ENCODE results near the gene ATP6V0C.

ATP6V0C gene

DNA sequence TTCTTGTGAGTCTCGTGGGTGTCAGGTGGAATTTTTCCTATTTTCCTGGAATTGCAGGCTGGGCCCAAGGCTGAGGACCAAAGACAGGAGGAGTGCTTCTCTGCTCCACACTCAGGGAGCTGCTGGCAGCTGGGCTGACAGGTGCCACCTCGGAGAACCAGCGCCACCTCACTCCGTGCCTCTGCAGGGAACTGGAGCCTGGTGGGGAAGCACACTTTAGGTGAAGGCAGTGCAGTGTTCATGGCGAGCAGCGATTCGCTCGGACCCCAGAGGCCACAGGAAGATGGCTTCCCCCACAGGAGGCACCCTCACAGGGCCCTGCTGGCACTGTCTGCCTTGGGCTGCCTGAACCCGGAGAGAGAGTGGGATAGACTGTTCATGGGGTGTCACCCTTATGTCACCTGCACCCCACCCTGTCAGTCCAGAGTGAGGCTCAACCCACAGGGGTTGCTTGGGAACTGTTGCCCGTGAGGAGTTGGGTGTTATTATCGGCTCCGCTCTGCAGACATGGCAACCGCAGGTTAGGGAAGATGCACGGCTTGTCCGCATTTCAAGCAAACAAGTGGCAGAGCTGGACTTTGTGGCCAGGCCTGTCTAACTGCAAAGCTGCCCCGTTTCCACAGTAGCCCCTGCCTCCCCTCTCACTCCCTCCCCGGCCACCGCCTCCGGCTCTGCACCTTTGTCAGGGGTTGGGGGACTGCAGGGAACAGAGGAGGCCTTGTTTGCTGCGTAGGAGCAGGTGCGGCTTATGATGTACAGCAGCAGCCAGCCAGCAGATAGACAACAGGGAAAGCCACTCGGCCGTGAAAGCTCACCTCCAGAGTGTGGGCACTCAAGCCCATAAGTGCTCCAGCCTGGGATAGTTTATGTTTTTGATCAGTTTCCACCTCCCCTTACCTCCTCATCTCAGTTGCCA lies 23.3 kb upstream of the ATP6V0C start:
- Histone ChIP-seq H3K4me3 (ENCODE audit: low read length) (no peak overlapping the region), H3K36me3 (ENCODE audit: insufficient read depth, low read length) (no peaks in the 10 kb centered on the region), H3K9me3 (ENCODE audit: low read length) (no peaks in the 10 kb centered on the region), H2AFZ (ENCODE audit: low read depth, low read length) (no peak overlapping the region), H3K27me3 (ENCODE audit: insufficient read depth, low read length) (no peaks in the 10 kb centered on the region), H3K4me1 (ENCODE audit: insufficient read depth, low read length) (no peaks in the 10 kb centered on the region)

DNA sequence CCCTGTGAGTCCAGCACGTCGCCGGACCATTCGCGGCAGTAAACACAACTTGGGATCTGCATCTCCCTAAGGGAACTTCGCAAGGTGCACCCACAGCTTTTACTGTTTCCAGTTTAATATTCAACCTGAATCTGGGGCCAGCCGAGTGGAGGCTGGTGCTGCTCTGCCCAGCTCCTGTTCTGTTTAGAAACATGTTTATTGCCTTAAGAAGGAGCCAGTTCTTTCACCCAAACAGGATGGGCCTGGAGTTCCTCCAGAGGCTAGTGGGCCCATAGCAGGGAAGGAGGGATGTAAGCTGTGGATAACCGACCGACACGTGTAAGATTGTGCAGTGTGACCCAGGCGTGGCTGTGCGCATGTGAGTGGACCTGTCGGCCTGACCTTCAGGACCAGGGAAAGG lies 21.5 kb upstream of the ATP6V0C start:
- Histone ChIP-seq H3K27me3 (ENCODE audit: insufficient read depth, low read length) (no peaks in the 10 kb centered on the region), H3K36me3 (ENCODE audit: insufficient read depth, low read length) (peaks cover 15% of the 10 kb centered on the region), H3K4me1 (ENCODE audit: insufficient read depth, low read length) (no peaks in the 10 kb centered on the region), H3K9me3 (ENCODE audit: low read length) (no peaks in the 10 kb centered on the region), H3K4me3 (ENCODE audit: low read length) (no peak overlapping the region), H2AFZ (ENCODE audit: low read depth, low read length) (no peak overlapping the region)

DNA sequence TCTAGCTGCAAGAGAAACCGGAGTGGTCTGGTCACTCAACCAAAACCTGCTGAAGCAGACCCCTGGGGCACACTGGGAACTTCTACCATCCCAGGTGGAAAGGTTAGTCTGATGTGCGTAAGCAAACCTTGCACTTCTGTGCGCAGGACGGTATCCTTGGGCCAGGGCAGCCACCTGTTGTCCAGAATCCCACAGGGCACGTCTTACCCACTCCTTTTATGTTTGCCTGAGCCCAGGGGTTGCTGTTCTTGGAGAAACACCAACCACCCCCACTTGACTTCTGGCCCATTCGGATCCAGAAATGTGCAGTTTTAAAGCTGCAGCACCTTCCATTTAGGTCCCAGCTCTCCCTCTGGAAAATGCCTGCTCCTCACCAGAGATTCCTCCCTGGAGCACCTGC lies 20.1 kb upstream of the ATP6V0C start:
- H3K4me1 ChIP-seq (ENCODE audit: insufficient read depth, low read length) = no peaks in the 10 kb centered on the region
- H3K36me3 ChIP-seq (ENCODE audit: insufficient read depth, low read length) = peaks cover 22% of the 10 kb centered on the region
- no peaks in the 10 kb centered on the region for H3K9me3 ChIP-seq (ENCODE audit: low read length)
- no peak overlapping the region for H3K4me3 ChIP-seq (ENCODE audit: low read length)
- H3K27me3 ChIP-seq (ENCODE audit: insufficient read depth, low read length) = no peaks in the 10 kb centered on the region
- no peak overlapping the region for H2AFZ ChIP-seq (ENCODE audit: low read depth, low read length)

DNA sequence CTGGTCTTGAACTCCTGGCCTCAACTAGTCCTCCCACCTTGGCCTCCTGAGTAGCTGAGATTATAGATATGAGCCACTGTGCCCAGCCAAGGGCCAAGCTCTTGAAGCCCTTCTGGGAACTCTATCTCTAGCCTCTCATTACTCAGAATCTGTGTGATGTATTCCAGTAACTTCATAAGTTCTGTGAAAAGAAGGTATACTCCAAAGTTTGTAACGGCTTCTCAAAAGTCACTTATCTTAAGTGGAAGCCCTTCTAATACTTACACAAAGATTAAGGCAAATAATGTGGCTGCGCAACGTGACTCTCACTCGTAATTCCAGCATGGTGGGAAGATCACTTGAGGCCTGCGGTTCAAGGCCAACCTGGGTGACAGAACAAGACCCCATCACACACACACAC lies 19.1 kb upstream of the ATP6V0C start:
- Histone ChIP-seq H3K4me3 (ENCODE audit: low read length) (no peak overlapping the region), H3K27me3 (ENCODE audit: insufficient read depth, low read length) (no peaks in the 10 kb centered on the region), H3K9me3 (ENCODE audit: low read length) (no peaks in the 10 kb centered on the region), H3K36me3 (ENCODE audit: insufficient read depth, low read length) (peaks cover 22% of the 10 kb centered on the region), H2AFZ (ENCODE audit: low read depth, low read length) (no peak overlapping the region), H3K4me1 (ENCODE audit: insufficient read depth, low read length) (no peaks in the 10 kb centered on the region)

DNA sequence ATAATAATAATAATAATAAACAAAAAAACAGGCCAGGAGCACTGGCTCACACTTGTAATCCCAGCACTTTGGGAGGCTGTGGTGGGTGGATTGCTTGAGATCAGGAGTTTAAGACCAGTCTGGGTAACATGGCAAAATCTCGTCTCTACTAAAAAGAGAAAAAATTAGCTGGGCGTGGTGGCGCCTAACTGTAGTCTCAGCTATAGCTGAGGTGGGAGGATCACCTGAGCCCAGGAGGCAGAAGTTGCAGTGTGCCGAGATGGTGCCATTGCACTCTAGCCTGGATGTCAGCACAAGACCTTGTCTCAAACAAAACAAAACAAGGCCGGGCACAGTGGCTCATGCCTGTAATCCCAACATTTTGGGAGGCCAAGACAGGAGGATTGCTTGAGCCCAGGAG lies 18.7 kb upstream of the ATP6V0C start:
- peaks cover 22% of the 10 kb centered on the region for H3K36me3 ChIP-seq (ENCODE audit: insufficient read depth, low read length)
- H3K4me1 ChIP-seq (ENCODE audit: insufficient read depth, low read length) = no peaks in the 10 kb centered on the region

DNA sequence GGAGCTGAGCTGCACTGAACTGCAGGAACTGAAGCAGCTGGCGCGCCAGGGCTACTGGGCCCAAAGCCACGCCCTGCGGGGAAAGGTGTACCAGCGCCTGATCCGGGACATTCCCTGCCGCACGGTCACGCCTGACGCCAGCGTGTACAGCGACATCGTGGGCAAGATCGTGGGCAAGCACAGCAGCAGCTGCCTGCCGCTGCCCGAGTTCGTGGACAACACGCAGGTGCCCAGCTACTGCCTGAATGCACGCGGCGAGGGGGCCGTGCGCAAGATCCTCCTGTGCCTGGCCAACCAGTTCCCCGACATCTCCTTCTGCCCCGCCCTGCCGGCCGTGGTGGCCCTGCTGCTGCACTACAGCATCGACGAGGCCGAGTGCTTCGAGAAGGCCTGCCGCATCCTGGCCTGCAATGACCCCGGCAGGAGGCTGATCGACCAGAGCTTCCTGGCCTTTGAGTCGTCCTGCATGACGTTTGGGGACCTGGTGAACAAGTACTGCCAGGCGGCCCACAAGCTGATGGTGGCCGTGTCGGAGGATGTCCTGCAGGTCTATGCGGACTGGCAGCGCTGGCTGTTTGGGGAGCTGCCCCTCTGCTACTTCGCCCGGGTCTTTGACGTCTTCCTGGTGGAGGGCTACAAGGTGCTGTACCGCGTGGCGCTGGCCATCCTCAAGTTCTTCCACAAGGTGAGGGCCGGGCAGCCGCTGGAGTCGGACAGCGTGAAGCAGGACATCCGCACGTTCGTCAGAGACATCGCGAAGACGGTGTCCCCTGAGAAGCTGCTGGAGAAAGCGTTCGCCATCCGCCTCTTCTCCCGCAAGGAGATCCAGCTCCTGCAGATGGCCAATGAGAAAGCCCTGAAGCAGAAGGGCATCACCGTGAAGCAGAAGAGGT lies 17.3 kb upstream of the ATP6V0C start:
- H3K9me3 ChIP-seq (ENCODE audit: low read length) = no peaks in the 10 kb centered on the region
- H3K27me3 ChIP-seq (ENCODE audit: insufficient read depth, low read length) = no peaks in the 10 kb centered on the region
- H3K4me3 ChIP-seq (ENCODE audit: low read length) = no peak overlapping the region
- peaks cover 22% of the 10 kb centered on the region for H3K36me3 ChIP-seq (ENCODE audit: insufficient read depth, low read length)
- H3K4me1 ChIP-seq (ENCODE audit: insufficient read depth, low read length) = peaks cover 5% of the 10 kb centered on the region
- H2AFZ ChIP-seq (ENCODE audit: low read depth, low read length) = no peak overlapping the region

More for the DNA sequence above, 18.7 kb upstream of the ATP6V0C start:
- no peaks in the 10 kb centered on the region for H3K27me3 ChIP-seq (ENCODE audit: insufficient read depth, low read length)
- no peak overlapping the region for H3K4me3 ChIP-seq (ENCODE audit: low read length)
- no peak overlapping the region for H2AFZ ChIP-seq (ENCODE audit: low read depth, low read length)
- H3K9me3 ChIP-seq (ENCODE audit: low read length) = no peaks in the 10 kb centered on the region

DNA sequence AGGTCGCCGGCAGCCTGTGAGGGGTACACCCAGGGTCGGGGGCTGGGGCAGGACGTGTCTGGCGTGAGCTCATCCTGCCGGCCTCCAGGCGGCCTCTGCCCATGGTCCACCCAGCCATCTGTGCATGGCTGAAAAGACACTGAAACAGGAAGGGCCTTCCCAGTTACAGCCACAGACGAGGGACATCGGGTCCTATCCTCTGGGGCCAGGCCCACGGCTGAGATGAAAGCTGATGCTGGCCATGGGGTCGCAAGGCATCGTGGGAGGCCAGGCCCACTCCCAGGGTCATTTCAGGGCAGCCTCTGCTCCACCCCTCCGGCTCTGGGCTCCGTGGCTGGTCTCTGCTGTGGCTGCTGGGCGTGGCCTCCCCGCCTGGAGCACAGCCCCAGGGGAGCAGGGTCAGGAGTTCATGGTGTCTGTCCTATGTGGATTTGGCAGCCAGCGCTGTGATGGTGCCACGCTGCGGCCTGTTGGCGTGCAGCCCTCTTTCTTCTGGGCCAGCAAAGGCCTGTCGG lies 16.6 kb upstream of the ATP6V0C start:
- Histone ChIP-seq H3K4me3 (ENCODE audit: low read length) (no peak overlapping the region), H3K9me3 (ENCODE audit: low read length) (no peaks in the 10 kb centered on the region), H3K4me1 (ENCODE audit: insufficient read depth, low read length) (peaks cover 12% of the 10 kb centered on the region), H3K36me3 (ENCODE audit: insufficient read depth, low read length) (peaks cover 22% of the 10 kb centered on the region), H2AFZ (ENCODE audit: low read depth, low read length) (no peak overlapping the region), H3K27me3 (ENCODE audit: insufficient read depth, low read length) (no peaks in the 10 kb centered on the region)

DNA sequence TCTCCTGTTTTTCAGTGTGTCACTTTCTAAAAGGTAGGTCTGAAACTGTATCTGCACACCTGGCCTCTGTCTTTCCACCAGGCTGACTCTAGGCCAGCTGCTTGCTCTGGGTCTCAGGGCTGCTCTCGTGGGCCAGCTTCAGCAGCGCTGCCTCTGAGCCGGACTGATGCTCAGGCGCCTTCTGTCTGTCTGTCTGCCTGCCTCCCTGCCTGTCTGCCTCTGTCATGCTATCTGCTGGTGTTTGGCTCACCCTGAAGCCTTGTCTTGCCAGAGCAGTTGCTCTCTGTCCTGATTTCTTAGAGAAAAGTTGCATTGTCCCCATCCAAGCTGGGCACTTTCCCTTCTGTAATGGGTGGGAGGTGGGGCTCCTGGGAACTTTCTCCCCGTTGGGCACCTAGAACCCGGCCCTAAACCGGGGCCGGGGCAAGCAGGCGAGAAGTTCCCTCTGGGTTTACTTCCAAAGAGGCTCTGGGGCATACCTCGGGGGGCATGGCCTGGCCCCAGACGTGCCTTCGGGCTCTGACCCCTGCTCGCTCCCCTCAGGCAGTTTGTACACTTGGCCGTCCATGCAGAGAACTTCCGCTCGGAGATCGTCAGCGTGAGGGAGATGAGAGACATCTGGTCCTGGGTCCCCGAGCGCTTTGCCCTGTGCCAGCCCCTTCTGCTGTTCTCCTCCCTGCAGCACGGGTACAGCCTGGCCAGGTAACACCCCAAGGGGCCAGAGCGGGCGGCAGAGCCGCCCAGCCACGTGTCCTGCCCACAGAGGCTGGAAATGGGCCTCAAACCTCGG lies 15.9 kb upstream of the ATP6V0C start:
- Histone ChIP-seq H3K9me3 (ENCODE audit: low read length) (no peaks in the 10 kb centered on the region), H3K27me3 (ENCODE audit: insufficient read depth, low read length) (no peaks in the 10 kb centered on the region), H2AFZ (ENCODE audit: low read depth, low read length) (no peak overlapping the region), H3K4me1 (ENCODE audit: insufficient read depth, low read length) (peaks cover 13% of the 10 kb centered on the region), H3K36me3 (ENCODE audit: insufficient read depth, low read length) (peaks cover 22% of the 10 kb centered on the region), H3K4me3 (ENCODE audit: low read length) (no peak overlapping the region)

DNA sequence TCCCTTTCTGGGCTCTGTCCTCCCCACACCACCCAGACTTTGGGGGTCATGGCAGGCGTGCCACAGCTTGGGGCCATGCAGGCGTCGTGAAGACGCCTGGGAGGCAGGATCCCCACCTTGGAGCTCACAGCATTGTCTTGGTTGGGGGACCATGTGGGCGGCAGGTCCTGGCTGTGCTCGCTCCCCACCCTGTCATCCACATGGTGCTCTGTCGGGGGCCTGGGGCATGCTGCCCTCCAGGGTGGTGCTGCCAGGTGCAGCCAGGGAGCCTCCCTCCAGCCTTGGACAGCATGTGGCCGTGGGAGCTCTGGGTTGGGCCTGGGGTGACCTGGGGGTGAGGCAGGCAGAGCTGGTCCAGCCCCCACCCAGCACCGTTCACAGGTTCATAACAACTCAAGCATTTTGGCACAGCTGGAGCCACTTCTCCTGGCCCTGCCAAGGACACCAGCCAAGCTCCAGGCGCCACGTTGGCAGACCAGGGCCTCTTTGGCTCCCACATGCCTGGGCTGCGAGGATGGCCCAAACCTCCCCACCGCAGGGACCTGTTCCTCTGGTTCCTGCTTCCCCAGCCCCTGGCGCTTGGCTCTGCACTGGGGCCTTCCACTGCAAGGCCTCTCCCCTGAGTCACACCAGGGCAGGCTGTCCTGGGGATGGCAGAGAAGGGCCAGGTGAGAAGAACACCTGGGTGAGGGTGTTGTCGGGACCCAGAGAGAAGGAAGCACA lies 15.1 kb upstream of the ATP6V0C start:
- peaks cover 22% of the 10 kb centered on the region for H3K36me3 ChIP-seq (ENCODE audit: insufficient read depth, low read length)

DNA sequence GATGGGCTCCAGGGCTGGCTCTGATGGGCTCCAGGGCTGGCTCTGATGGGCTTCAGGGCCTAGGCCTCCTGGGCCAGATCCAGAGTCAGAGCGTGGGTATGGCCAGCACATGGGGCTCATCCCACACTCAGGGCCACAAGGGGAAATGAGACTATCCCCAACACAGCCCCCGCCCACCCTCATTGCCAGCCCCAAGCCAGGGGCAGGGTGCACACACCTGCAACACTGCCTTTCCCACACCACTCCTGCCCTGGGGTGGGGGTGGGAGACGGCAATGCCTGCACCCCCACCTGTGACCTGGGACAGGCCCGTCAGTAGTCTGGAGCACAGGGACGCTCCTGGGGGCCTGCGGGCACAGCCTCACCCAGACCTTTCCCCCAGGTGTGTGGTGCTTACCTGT lies 14.3 kb upstream of the ATP6V0C start:
- H2AFZ ChIP-seq (ENCODE audit: low read depth, low read length) = no peak overlapping the region
- peaks cover 22% of the 10 kb centered on the region for H3K36me3 ChIP-seq (ENCODE audit: insufficient read depth, low read length)
- no peaks in the 10 kb centered on the region for H3K27me3 ChIP-seq (ENCODE audit: insufficient read depth, low read length)
- H3K4me3 ChIP-seq (ENCODE audit: low read length) = no peak overlapping the region
- H3K9me3 ChIP-seq (ENCODE audit: low read length) = no peaks in the 10 kb centered on the region
- H3K4me1 ChIP-seq (ENCODE audit: insufficient read depth, low read length) = peaks cover 13% of the 10 kb centered on the region

More for the DNA sequence above, 15.1 kb upstream of the ATP6V0C start:
- Histone ChIP-seq H2AFZ (ENCODE audit: low read depth, low read length) (no peak overlapping the region), H3K9me3 (ENCODE audit: low read length) (no peaks in the 10 kb centered on the region), H3K4me3 (ENCODE audit: low read length) (no peak overlapping the region), H3K4me1 (ENCODE audit: insufficient read depth, low read length) (peaks cover 13% of the 10 kb centered on the region), H3K27me3 (ENCODE audit: insufficient read depth, low read length) (no peaks in the 10 kb centered on the region)

DNA sequence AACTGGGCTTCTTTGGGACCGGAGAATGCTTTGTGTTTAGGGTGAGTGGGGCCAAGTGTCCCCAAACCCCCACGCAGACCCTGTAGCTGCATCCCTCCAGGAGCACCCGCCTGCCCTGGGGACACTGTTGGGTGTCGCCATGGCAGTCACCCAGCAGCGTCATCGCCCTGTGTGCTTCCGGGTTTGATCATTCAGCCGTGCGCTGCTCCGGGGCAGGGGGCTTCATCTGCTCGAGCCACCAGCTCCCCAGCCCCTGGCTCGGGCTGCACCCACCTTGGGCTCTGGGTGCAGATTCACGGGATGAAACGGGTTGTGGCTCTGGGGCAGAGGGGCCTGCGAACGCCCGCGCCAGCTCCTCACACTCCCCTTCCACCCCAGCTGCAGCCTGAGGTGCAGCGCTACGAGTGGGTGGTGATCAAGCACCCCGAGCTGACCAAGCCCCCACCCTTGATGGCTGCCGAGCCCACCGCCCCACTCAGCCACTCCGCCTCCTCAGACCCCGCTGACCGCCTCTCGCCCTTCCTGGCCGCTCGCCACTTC lies 13.8 kb upstream of the ATP6V0C start:
- Histone ChIP-seq H3K36me3 (ENCODE audit: insufficient read depth, low read length) (peaks cover 22% of the 10 kb centered on the region), H3K27me3 (ENCODE audit: insufficient read depth, low read length) (no peaks in the 10 kb centered on the region), H2AFZ (ENCODE audit: low read depth, low read length) (no peak overlapping the region), H3K4me3 (ENCODE audit: low read length) (no peak overlapping the region), H3K9me3 (ENCODE audit: low read length) (no peaks in the 10 kb centered on the region), H3K4me1 (ENCODE audit: insufficient read depth, low read length) (peaks cover 13% of the 10 kb centered on the region)

DNA sequence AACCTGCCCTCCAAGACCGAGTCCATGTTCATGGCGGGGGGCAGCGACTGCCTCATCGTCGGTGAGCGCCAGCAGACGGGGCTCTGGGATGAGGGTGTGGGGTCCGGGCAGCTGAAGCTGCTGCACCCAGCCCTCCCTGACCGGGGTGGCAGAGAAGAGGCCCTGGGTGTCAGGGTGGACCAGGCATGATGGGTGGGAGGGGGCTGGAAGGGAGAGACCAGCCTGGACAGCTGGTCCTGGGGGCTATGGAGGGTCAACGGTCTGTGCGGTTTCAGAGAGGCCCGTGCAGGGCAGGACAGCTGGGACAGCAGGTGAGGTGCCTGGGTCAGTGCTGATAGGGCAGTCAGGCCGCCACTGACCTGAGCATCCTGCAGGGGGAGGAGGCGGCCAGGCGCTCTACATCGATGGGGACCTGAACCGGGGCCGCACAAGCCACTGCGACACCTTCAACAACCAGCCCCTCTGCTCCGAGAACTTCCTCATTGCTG lies 13.3 kb upstream of the ATP6V0C start:
- Histone ChIP-seq H3K36me3 (ENCODE audit: insufficient read depth, low read length) (peaks cover 22% of the 10 kb centered on the region), H3K9me3 (ENCODE audit: low read length) (no peaks in the 10 kb centered on the region), H2AFZ (ENCODE audit: low read depth, low read length) (no peak overlapping the region), H3K4me3 (ENCODE audit: low read length) (no peak overlapping the region), H3K4me1 (ENCODE audit: insufficient read depth, low read length) (peaks cover 13% of the 10 kb centered on the region), H3K27me3 (ENCODE audit: insufficient read depth, low read length) (no peaks in the 10 kb centered on the region)

Data from neuron (in vitro differentiated cells).